Activated CD4-positive, alpha-beta T cell treated with anti-CD3 and anti-CD28 coated beads for 1 hour (primary cell): ENCODE data around the gene SCYL2.
"Not testable (repeated sequence)": the region's sequence is repeated elsewhere in the genome, so short reads cannot be mapped to it uniquely, and the experiment has no call there.

Experiments
- DNase-seq: peaks from one replicate; pipeline ENCODE4 v3.0.0-alpha.2; 2020

Gene SCYL2

GRCh38 chr12:100331871-100332270, 64.9 kb downstream of the SCYL2 start:
- DNase-seq, result no peak

- DNase-seq, result no peak
Measured at GRCh38 chr12:100332852-100333251, 65.9 kb downstream of the SCYL2 start.

GRCh38 chr12:100337299-100337698, 70.3 kb downstream of the SCYL2 start:
- DNase-seq, result no peak

GRCh38 chr12:100337727-100338126, 70.8 kb downstream of the SCYL2 start:
- DNase-seq, result no peak

GRCh38 chr12:100339071-100339470, 72.1 kb downstream of the SCYL2 start:
- no peak for DNase-seq

GRCh38 chr12:100342897-100343296, 75.9 kb downstream of the SCYL2 start:
- DNase-seq, result not testable (repeated sequence)

- DNase-seq, result not testable (repeated sequence)
Measured at GRCh38 chr12:100344351-100344750, 77.4 kb downstream of the SCYL2 start.

GRCh38 chr12:100345020-100345767, 78.2 kb downstream of the SCYL2 start:
- no peak for DNase-seq

GRCh38 chr12:100346660-100347059, 79.7 kb downstream of the SCYL2 start:
- no peak for DNase-seq

- no peak for DNase-seq
Measured at GRCh38 chr12:100348657-100349454, 81.9 kb downstream of the SCYL2 start.

- DNase-seq, result no peak
Measured at GRCh38 chr12:100356644-100357223, 89.8 kb downstream of the SCYL2 start, which contains the start of gene SLC17A8. SLC17A8 (plus strand) TSS chr12:100357074; CDS start chr12:100357392, 318 bp downstream.

GRCh38 chr12:100359248-100359647, 92.3 kb downstream of the SCYL2 start:
- DNase-seq, result no peak

GRCh38 chr12:100359822-100360221, 92.8 kb downstream of the SCYL2 start:
- DNase-seq, result no peak

GRCh38 chr12:100360450-100360849, 93.5 kb downstream of the SCYL2 start:
- DNase-seq, result no peak

- no peak for DNase-seq
Measured at GRCh38 chr12:100364324-100364723, 97.3 kb downstream of the SCYL2 start.

- no peak for DNase-seq
Measured at GRCh38 chr12:100365411-100365810, 98.4 kb downstream of the SCYL2 start.

GRCh38 chr12:100368066-100368465, 101.1 kb downstream of the SCYL2 start:
- DNase-seq, result no peak

GRCh38 chr12:100371146-100371545, 104.2 kb downstream of the SCYL2 start:
- no peak for DNase-seq

GRCh38 chr12:100372853-100373640, 106.1 kb downstream of the SCYL2 start:
- DNase-seq, result no peak

- DNase-seq, result no peak
Measured at GRCh38 chr12:100375038-100375735, 108.2 kb downstream of the SCYL2 start.

GRCh38 chr12:100376161-100376560, 109.2 kb downstream of the SCYL2 start:
- no peak for DNase-seq

GRCh38 chr12:100381379-100381778, 114.4 kb downstream of the SCYL2 start:
- no peak for DNase-seq
